GM20431 (cell line): ENCODE data around the gene GCN1.

Experiments used
- in situ Hi-C: fragments of 300-500 bp; cut with MseI, MboI; formaldehyde crosslinking; loops from one replicate; pipeline ENCODE4 v1.15.0; 2020; ENCODE audit warnings: low sequenced_read_pairs; ENCODE audit not compliant: unreplicated experiment

Gene GCN1

DNA sequence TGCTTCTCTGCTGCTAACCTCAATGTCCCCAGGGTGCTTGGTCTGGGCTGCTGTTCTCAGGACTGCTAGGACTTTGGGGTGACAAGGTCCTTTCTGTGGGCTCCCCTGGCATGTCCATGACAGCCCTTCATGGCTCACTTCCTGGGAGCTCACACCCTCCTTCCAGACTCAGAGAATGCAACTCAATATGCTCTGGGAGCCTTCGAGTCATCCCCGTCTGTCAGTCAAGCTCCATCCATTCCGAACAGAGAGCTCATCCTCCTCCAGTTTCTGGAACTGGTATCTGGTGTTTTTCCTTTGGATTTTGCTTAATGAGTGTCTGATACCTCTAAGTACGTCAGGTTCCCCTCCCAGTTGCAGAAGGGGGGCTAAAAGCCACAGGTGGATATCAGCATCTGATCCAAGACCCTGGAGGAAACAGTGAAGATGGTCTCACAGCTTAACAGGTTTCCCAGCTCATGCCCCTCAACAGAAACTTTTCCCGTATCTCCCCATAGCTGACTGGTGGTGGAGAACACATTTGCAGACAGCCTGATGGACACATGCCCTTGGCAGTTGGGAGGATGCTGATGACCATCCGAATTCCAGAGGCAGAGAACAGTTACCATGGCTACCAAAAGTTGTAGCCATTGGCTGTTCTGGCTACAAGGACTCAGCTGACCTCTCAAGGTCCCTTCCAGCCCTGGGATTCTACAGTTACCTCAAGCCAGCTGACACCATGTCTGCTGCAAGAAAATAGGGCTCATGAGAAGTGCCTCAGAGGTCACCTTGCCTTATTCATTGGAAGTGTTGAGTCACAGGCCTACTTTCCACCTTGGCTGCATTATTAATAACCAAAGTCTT is 68.5 kb downstream of the GCN1 start:
- in situ Hi-C loops, result no loop called here

DNA sequence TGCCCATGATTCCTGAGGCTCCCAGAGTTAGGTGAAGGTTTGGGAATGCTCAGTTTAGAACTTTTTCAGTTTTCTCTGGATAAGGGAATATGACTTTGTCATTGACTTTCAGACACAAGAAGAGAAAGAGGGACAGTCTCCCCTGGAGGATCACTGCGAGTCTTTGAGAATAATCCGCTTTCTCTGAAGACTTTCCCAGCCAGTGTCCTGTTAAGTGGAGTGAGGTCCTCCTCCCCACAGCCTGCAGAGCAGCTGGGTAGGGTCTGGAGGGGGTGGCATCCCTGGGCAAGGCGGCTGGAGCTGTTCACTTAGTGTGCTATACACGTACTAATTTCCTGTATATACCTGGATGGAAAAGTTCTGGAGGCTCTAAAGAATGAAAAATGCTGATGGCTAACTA is 69.5 kb downstream of the GCN1 start:
- in situ Hi-C loops, result no loop called here

DNA sequence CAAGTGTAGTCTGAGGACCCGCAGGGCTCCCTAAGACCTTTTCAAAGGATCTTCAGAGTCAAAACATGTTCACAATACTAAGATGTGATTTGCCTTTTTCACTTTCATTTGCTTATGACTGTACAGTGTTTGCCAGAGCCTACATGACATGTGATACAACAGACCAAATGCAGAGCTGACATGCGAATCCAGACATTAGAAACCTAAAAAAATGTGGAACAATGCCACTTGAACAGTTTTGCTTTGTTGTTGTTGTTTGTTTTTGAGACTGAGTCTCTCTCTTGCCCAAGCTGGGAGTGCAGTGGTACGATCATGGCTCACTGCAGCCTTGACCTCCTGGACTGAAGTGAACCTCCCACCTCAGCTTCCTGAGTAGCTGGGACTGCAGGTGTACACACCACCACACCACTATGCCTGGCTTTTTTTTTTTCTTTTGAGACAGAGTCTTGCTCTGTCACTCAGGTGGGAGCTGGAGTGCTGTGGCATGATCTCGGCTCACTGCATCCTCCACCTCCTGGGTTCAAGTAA is 72.7 kb downstream of the GCN1 start:
- in situ Hi-C loops, result no loop called here

DNA sequence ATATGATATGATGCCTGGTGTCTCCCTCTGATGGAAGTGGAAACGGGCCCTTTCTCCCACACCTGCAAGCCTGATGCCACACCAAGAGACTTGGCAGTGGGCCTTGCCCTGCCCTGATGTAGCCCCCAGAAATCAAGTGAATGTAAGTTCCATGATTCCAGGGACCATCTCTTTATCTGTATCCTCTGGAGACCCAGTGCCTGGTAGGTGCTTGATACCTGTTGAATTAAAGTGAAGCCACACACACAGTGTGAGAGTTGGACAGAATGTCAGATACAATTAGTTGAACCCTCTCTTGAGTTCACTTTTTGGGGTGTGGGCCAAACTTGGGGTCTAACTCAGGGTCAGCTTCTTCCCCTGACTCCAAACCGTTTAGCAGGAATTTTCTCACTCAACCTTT is 73.2 kb downstream of the GCN1 start:
- in situ Hi-C loops, result no loop called here

DNA sequence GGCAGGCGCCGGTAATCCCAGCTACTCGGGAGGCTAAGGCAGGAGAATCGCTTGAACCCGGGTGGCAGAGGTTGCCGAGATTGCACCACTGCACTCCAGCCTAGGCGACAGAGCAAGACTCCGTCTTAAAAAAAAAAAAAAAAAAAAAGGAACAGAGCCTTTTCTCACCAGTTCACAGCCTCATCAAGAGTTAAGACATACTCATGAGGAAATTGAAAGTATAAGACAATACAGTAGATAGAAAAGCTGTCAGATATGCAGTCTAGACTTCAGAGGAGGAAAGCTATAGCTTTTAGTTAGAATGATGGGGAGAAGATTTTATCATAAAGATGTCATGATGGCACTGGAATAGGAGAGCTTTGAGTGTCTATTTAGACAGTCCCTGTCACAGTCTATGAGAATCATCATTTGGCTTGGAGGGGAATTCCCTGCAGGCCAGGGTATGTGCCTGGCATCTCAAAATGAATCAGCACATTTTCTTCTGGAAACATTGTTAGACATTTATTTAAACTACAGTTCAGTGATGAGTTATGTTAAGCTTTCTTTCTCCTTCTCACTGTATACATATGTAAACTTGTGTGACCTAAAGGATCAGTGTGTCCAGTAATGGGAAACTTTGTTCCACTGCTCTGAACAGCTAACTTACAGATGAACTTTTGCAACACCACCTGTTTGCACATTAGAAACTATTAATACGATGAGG is 75.1 kb downstream of the GCN1 start:
- in situ Hi-C loops, result no loop called here

DNA sequence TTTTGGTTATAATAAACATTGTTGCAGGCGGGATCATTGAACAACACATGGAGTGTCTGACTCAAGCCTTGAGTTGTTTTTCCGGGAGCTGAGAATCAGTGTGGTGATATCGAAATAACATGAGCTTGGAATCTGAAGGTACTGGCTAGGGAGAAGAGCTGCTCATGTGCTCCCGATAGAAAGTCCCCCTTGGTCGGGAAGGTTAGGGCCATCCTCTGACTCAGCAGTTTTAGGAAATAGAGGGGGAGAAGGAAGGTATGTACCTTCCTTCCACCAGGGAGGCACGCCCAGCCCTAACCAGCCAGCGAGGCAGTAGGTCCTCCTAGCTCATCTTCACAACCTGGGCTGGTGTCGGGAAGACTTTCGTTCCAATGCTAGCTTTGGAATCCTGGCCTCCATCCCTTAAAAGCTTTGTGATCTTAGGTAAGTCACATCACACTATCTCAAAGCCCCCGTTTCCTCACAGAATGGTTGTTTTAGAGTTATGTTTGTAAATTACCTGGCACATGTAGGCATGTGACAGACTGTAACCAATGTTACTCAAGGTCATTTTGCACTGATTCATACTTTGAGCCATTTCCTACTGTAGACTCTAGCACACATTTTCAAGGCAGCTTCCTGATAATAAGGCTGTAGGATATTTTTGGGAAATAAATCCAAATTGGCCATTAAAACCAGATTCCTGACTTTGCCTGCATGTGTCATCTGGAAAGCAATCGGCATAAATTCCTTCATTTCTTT is 76.0 kb downstream of the GCN1 start:
- in situ Hi-C loops, result no loop called here

DNA sequence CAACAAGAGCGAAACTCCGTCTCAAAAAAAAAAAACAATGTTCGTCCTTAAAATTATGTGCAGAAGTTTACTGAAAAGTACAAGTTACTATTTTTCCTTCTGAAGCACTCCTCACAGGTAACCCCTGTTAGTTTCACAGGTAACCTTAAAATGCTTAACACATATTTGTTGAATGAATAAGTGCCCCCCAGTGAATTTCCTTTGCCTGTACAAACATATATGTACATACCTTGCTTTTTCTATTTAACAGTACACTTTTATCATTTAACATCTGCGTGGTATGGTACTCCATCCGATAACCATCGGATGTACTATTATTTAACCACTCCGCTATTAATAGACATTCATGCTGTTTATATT is 76.6 kb downstream of the GCN1 start:
- in situ Hi-C loops, result no loop called here

DNA sequence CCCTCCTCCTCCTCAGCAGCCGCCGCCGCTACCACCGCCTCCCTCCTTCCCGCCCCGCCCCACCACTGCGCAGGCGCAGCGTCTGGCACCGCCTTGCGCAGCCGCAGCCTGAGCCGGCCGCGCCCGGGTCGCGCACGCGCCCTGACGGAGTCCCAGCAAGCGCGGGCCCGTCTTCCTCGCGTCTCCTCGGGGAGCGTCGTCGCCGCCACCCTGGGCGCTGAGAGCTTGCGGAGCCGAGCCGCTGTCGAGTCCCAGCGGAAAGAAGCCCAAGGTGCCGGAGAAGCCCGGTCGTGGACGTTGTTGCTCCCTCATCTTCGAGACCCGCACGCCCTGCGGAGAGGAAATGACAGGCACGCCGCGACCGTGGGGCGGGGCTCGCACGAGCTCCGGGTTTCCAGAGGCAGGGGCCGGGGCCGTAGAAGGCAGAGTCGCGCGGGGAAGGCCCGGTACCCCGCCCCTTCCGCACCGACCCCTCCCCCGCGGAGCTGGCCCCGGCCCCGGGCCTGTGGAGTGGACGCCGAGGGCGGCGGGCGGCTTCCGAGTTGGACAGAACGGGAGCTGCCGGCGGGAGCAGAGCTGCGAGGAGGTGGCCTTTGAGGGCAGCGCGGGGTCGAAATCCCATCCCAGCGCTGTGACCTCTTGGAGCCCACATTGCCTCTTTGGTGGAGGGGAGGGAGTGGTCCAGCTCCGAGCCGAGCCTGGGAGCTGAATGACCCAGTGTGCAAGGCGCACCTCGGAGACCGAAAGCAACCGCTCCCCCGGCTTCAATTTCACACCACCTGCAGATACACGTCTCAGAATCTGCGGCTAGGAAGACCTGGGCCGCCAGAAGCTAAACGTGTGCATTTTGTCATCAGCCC is 77.5 kb downstream of the GCN1 start:
- in situ Hi-C loops, result no loop called here

DNA sequence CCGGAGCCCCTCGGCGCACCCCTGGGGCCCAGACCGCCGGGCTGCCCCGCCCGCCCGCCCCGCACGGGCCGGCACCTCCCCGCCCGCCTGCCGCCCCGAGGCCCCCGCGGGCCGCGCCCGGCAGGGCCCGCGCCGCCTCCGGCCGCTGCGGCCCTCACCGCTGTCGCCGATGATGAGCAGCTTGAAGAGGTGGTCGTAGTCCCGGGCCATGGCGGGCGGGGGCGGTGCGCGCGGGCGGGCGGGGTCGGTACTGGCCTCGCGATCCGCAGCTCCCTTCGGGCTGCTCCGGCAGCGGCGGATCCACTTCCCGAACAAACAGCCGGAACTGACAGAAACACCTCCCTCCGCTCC is 78.1 kb downstream of the GCN1 start, which contains the start of gene RAB35:
Gene RAB35, minus strand, starts transcription at position 313 of the 351 bp plus-strand sequence. Its CDS starts 103 bp downstream, at position 210.
- in situ Hi-C loops, result no loop called here

DNA sequence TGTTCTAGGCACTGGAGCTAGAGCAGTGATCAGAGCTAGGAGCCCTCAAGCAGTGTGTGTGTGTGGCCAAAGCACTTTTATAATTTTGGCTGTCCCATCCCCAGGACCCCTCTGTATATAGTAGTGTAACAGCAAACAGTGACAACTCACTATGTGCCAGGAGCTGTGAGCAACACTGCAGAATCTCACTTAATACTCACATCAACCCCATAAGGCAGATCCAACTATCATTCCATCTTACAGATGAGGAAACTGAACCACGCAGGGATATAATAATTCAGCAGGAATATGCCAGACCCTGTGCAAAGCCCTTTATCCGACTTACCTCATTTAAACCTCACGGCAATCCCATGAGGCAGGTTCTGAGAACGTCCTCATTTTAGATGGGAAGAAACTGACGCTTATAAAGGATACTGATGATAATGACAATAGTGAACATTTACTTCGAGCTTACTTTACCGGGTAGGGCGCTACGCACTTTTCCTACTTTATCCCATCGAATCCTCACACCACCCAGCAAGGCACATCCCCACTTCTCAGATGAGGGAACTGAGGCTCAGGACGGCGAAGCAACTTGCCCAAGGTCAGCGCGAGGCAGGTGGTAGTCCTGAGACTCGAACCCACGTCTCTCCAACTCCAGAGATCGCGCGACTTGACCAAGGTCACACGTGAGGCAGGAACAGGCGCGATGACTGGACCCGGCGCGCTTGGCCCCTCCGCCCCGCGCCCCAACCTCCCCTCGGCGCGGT is 78.6 kb downstream of the GCN1 start:
- in situ Hi-C loops, result no loop called here

DNA sequence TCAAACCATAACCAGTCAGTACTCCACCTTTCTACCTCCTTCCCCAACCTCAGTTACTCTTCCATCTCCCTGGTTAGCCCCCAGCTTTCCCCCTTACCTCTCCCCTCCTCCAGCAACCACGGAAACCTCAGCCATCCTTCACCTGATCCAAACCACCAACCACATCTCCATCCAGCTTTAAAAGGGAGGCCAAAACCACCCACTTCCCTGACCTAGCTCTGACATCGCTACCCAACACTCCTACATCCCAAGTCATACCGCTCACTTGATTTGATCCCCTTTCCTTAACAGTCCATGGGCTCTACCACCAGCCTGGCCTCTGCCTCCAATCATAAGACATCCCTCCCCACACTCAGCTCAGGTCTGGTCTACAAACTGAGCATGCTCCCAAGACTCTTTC is 79.4 kb downstream of the GCN1 start:
- in situ Hi-C loops, result no loop called here

DNA sequence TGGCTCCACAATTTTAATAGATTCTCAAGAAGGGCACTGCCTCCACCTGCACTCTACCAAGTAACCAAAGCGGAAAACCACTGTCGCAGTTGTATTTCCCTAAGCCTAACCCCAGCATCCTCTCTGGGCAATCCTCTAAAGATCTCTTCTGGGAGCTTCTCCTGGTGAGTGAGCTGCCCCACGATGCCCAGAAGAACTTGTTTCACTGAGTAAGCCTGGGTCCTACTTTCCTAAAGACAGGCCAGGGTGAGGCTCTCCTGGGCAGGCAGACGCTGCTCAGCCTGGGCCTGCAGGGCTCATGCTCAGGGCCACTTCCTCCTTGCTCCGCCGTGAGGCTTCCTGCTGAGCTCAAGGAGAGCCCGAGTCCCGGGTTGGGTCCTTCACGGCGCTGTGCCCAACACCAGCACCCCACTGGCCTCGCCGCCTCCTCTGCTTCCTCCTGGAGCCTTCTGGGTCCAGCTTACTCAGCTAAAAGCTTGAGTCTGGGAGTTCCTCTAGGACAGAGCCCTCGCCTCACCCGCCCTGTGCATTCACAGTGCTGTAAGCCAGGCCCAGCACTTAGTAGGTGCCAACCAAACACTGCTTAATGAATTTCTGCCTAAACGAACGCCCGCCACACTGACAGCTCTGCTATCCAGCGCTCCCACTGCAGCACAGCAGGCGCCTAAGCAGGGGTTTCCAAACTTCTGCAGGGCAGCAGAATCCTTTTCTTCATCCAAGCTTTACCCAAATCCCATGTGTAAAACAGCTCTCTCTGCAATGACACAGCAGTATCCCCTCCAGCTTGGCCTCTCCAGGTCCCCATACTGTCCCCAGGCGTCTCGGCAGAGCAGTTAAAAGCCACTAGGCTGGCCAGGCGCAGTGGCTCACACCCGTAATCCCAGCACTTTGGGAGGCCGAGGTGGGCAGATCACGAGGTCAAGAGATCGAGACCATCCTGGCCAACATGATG is 83.7 kb downstream of the GCN1 start:
- in situ Hi-C loops, result no loop called here

DNA sequence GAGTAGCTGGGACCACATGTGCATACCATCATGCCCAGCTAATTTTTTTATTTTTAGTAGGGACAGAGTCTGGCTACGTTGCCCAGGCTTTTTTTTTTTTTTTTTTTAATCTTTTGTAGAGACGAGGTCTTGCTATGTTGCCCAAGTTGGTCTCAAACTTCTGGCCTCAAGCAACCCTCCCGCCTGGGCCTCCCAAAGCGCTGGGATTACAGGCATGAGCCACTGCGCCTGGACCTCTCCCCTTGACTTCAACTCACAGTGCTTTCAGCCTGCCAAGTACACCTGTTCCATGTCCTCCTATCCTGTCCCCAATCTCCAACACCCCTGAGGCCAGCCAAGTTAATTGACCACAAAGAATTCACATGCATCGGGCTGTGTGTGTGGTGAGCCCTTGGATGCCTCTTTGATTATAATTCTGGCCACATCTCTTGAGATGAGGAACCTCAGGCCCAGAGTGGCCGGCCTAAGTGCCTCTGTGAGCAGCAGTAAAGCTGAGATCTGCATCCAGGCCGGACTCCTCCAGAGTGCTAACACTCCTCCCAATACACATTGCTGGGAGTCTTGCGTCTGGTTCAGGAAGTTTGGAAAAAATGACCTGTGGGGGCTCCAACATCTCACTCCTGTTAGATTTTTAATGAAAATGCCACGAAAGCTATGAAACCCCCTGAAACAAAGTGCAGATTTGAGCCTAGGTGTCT is 84.8 kb downstream of the GCN1 start:
- in situ Hi-C loops, result no loop called here

DNA sequence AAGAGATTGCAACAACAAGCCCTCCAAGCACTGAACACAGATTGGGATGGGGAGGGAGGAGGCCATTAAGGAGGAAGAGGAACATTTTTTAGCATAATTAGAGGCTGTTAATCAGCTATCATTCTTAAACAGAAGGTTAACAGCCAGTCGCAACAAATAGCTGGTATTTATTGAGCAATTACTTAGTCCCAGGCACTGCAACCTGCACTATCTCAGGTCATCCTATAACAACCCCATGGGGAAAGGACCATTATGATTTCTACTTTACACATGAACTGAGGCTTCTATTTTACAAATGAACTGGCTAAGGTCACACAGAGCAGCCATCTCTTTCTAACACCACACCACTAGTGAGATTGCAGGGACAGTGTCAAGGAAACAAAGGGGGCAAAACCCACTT is 88.4 kb downstream of the GCN1 start:
- in situ Hi-C loops, result no loop called here

DNA sequence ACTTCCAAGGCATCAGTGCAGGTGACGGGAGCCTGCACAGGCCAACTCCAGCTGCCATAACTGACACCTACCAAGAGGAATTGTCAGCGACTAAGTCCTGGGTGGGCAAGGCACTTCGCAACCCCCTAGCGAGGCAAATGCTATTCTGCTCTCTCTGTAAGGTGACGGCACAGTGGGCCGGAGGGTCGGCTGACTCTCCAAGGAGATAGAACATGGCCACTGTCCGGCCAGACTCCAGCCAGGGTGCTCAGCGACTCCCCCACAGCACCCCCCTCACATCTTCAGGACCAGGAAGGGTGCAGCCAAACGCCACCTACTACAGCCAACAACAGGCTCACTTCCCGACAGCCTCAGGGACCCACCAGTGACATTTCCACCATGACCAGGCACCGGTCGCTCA is 91.1 kb downstream of the GCN1 start:
- in situ Hi-C loops, result no loop called here

DNA sequence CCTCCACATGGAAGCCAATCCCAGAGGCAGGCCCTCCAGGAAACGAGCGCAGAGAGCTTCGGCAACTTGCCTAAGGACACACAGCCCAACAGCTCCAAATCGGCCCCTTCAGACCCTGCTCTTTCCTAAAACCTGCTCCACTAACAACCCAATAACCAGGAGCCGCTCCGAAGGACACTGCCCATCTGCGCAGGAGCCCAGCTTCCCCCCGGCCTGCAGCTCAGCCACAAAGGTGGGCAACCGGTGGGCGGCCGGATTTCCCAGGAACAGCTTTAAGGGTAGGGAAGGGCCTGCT is 91.5 kb downstream of the GCN1 start:
- in situ Hi-C loops, result no loop called here

DNA sequence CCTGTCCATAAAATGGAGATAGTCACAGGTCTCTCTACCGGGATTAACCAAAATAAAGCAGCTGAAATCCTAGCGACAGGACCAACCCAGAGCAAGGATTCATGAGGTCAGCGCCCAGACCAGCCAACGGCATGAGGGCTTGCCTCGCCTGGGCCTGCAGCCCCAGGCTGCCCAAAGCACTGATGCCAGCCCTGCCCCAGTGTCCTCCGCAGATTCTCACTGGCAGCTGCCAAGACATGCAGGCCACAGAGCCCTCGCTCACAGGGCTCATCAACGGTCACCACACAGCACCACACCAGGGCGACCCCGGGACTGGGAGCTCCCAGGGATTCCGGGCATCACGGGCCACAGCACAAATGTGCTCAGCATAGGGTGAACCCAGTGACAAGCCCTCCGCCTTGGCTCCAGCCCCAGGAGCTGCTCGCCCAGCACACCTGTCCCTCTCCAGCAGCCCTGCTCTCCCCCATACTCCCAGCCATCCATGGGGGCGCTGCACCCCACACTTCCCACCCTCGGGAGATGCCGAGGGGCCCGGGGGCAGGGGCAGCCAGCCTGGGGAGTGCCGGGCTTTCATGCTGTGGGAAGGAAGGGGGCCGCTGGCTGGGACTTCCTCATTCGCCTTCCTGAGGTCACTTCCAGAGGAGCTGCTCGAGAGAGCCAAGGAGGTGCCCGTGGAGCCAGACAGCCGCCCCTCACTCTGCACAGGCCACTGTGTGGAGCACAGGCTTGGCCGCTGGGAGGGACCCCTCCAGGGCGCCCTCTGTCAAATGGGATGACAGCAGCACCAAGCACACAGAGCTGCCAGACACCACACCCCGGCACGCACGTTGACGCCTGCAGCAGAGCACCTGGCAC is 92.1 kb downstream of the GCN1 start:
- in situ Hi-C loops, result no loop called here
